ENCODE data around the gene VAMP5. TPM values are rescaled to one million over a fixed set of nuclear protein-coding genes. Genes with fewer than 3 reads are reported as not detected.
A peak's percentile ranks its signal among the peaks of the same experiment; 100 is the strongest.

VAMP5 gene
- total RNA-seq, 1 donor from 2014 or later = 17.1 TPM

GRCh38 chr2:85579266-85579935 is 4.8 kb upstream of the VAMP5 start:
- H3K27ac Mint-ChIP-seq (ENCODE audit: unreplicated experiment) = peak overlapping the region; percentile 55
- TF ChIP-seq EZH2 (IDR thresholded peaks at IDR 0.05; ENCODE audit: insufficient read depth, low read length) = no peak
- TF ChIP-seq, protein P1, sequence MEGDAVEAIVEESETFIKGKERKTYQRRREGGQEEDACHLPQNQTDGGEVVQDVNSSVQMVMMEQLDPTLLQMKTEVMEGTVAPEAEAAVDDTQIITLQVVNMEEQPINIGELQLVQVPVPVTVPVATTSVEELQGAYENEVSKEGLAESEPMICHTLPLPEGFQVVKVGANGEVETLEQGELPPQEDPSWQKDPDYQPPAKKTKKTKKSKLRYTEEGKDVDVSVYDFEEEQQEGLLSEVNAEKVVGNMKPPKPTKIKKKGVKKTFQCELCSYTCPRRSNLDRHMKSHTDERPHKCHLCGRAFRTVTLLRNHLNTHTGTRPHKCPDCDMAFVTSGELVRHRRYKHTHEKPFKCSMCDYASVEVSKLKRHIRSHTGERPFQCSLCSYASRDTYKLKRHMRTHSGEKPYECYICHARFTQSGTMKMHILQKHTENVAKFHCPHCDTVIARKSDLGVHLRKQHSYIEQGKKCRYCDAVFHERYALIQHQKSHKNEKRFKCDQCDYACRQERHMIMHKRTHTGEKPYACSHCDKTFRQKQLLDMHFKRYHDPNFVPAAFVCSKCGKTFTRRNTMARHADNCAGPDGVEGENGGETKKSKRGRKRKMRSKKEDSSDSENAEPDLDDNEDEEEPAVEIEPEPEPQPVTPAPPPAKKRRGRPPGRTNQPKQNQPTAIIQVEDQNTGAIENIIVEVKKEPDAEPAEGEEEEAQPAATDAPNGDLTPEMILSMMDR (IDR thresholded peaks at IDR 0.05; ENCODE audit: insufficient read depth, low read depth, low read length) = no peak
- H3K9ac ChIP-seq (ENCODE audit: low read length) = no peak overlapping the region
- H3K27ac ChIP-seq (ENCODE audit: low read depth, low read length) = no peak overlapping the region
- H3K4me3 Mint-ChIP-seq (ENCODE audit: unreplicated experiment) = peak overlapping the region; percentile 60
- H3K4me2 ChIP-seq (ENCODE audit: low read length) = no peak overlapping the region
- no peaks in the 10 kb centered on the region for H3K9me3 ChIP-seq (ENCODE audit: insufficient read depth, low read depth, low read length)
- peaks cover 6% of the 10 kb centered on the region for H3K36me3 Mint-ChIP-seq (ENCODE audit: low read depth, unreplicated experiment)
- H3K9me3 Mint-ChIP-seq (ENCODE audit: unreplicated experiment) = no peaks in the 10 kb centered on the region
- H3K4me3 ChIP-seq (ENCODE audit: insufficient read depth, low read depth, low read length) = no peak overlapping the region
- peaks cover 7% of the 10 kb centered on the region for H3K27me3 Mint-ChIP-seq (ENCODE audit: low read depth, unreplicated experiment)
- no peaks in the 10 kb centered on the region for H3K36me3 ChIP-seq (ENCODE audit: insufficient read depth, low read length)
- DNase-seq (ENCODE audit: low read depth) (no peak), FAIRE-seq (no peak)
- H3K4me1 ChIP-seq (ENCODE audit: insufficient read depth, low read length) = peaks cover 6% of the 10 kb centered on the region
- no peaks in the 10 kb centered on the region for H4K20me1 ChIP-seq (ENCODE audit: insufficient read depth, low read length)
- H2AFZ ChIP-seq (ENCODE audit: low read depth, low read length) = peak overlapping the region; percentile 27
- peaks cover 29% of the 10 kb centered on the region for H3K4me1 Mint-ChIP-seq (ENCODE audit: low read depth, unreplicated experiment)
- H3K79me2 ChIP-seq (ENCODE audit: insufficient read depth, low read length) = no peaks in the 10 kb centered on the region
- H3K27me3 ChIP-seq (ENCODE audit: insufficient read depth, low read length) = no peaks in the 10 kb centered on the region

- no peak overlapping the region for H3K27ac ChIP-seq (ENCODE audit: low read depth, low read length)
- Mint-ChIP-seq H3K4me1 (ENCODE audit: low read depth, unreplicated experiment) (peaks cover 33% of the 10 kb centered on the region), H3K27me3 (ENCODE audit: low read depth, unreplicated experiment) (peaks cover 7% of the 10 kb centered on the region), H3K27ac (ENCODE audit: unreplicated experiment) (no peak overlapping the region), H3K9me3 (ENCODE audit: unreplicated experiment) (no peaks in the 10 kb centered on the region), H3K36me3 (ENCODE audit: low read depth, unreplicated experiment) (peaks cover 6% of the 10 kb centered on the region), H3K4me3 (ENCODE audit: unreplicated experiment) (no peak overlapping the region)
- no peak overlapping the region for H3K4me2 ChIP-seq (ENCODE audit: low read length)
- peaks cover 14% of the 10 kb centered on the region for H3K4me1 ChIP-seq (ENCODE audit: insufficient read depth, low read length)
- H3K27me3 ChIP-seq (ENCODE audit: insufficient read depth, low read length) = no peaks in the 10 kb centered on the region
- no peak overlapping the region for H2AFZ ChIP-seq (ENCODE audit: low read depth, low read length)
- peaks cover 2% of the 10 kb centered on the region for H3K79me2 ChIP-seq (ENCODE audit: insufficient read depth, low read length)
- no peak for DNase-seq (ENCODE audit: low read depth)
- no peaks in the 10 kb centered on the region for H3K36me3 ChIP-seq (ENCODE audit: insufficient read depth, low read length)
- H4K20me1 ChIP-seq (ENCODE audit: insufficient read depth, low read length) = no peaks in the 10 kb centered on the region
- FAIRE-seq = no peak
- no peak overlapping the region for H3K4me3 ChIP-seq (ENCODE audit: insufficient read depth, low read depth, low read length)
- H3K9ac ChIP-seq (ENCODE audit: low read length) = no peak overlapping the region
- no peaks in the 10 kb centered on the region for H3K9me3 ChIP-seq (ENCODE audit: insufficient read depth, low read depth, low read length)
- TF ChIP-seq, protein P1 (IDR thresholded peaks at IDR 0.05; ENCODE audit: insufficient read depth, low read depth, low read length) = no peak
- TF ChIP-seq EZH2 (IDR thresholded peaks at IDR 0.05; ENCODE audit: insufficient read depth, low read length) = no peak
These were observed 4.0 kb upstream of the VAMP5 start for GRCh38 chr2:85580206-85580605.

- Histone ChIP-seq H3K9ac (ENCODE audit: low read length) (no peak overlapping the region), H3K9me3 (ENCODE audit: insufficient read depth, low read depth, low read length) (no peaks in the 10 kb centered on the region), H3K79me2 (ENCODE audit: insufficient read depth, low read length) (peaks cover 2% of the 10 kb centered on the region), H3K4me3 (ENCODE audit: insufficient read depth, low read depth, low read length) (no peak overlapping the region), H3K4me2 (ENCODE audit: low read length) (no peak overlapping the region), H3K27ac (ENCODE audit: low read depth, low read length) (no peak overlapping the region), H4K20me1 (ENCODE audit: insufficient read depth, low read length) (no peaks in the 10 kb centered on the region), H3K27me3 (ENCODE audit: insufficient read depth, low read length) (no peaks in the 10 kb centered on the region), H3K36me3 (ENCODE audit: insufficient read depth, low read length) (no peaks in the 10 kb centered on the region), H3K4me1 (ENCODE audit: insufficient read depth, low read length) (peaks cover 21% of the 10 kb centered on the region), H2AFZ (ENCODE audit: low read depth, low read length) (no peak overlapping the region)
- Mint-ChIP-seq H3K27me3 (ENCODE audit: low read depth, unreplicated experiment) (peaks cover 7% of the 10 kb centered on the region), H3K27ac (ENCODE audit: unreplicated experiment) (no peak overlapping the region), H3K9me3 (ENCODE audit: unreplicated experiment) (no peaks in the 10 kb centered on the region), H3K4me1 (ENCODE audit: low read depth, unreplicated experiment) (peaks cover 38% of the 10 kb centered on the region), H3K36me3 (ENCODE audit: low read depth, unreplicated experiment) (peaks cover 6% of the 10 kb centered on the region), H3K4me3 (ENCODE audit: unreplicated experiment) (no peak overlapping the region)
- DNase-seq (ENCODE audit: low read depth) = no peak
- FAIRE-seq = no peak
- TF ChIP-seq EZH2 (IDR thresholded peaks at IDR 0.05; ENCODE audit: insufficient read depth, low read length) = no peak
- TF ChIP-seq, protein P1 (IDR thresholded peaks at IDR 0.05; ENCODE audit: insufficient read depth, low read depth, low read length) = no peak
These were observed 1.7 kb upstream of the VAMP5 start for GRCh38 chr2:85582492-85582891.

Measured in astrocyte (in vitro differentiated cells and primary cell).